Epithelial cell of proximal tubule (primary cell): ENCODE measurements around the gene MRPL49. TPM values are rescaled to one million over a fixed set of nuclear protein-coding genes. Genes with fewer than 3 reads are reported as not detected.

Source experiments
- DNase-seq: peaks from one replicate; pipeline ENCODE4 v3.0.0-alpha.2; 2011; ENCODE audit warnings: low read depth
- H3K4me3 ChIP-seq: 2 replicates; pipeline ENCODE4 v1.5.1; 2011; ENCODE audit warnings: low read depth, mild to moderate bottlenecking, low read length
- CTCF ChIP-seq: conservative IDR thresholded peaks from 2 replicates; pipeline ENCODE4 v1.5.1; 2012; ENCODE audit warnings: low read depth, mild to moderate bottlenecking, low read length
- total RNA-seq: library from RNA; depleted of rRNA; stranded (reverse); fragments of >200 nt; gene quantifications from 2 replicates; pipeline ENCODE4 v1.2.3, GENCODE V29; 2015

MRPL49 gene
- total RNA-seq, 1 donor from 2014 or later: 77.5 TPM

GRCh38 chr11:65109231-65110198, 12.6 kb upstream of the MRPL49 start:
- no peak for DNase-seq
- no peak overlapping the region for H3K4me3 ChIP-seq
- TF ChIP-seq CTCF: no peak

GRCh38 chr11:65110354-65110861, 11.7 kb upstream of the MRPL49 start:
- DNase-seq: no peak
- H3K4me3 ChIP-seq: peak overlapping the region; percentile 26
- peak; percentile 97 for TF ChIP-seq CTCF

GRCh38 chr11:65111159-65111743, 10.9 kb upstream of the MRPL49 start:
- no peak for TF ChIP-seq CTCF
- H3K4me3 ChIP-seq: no peak overlapping the region
- DNase-seq: no peak

GRCh38 chr11:65111744-65112545, 10.2 kb upstream of the MRPL49 start, which contains the start of gene TM7SF2:
Gene TM7SF2, plus strand, starts transcription at chr11:65111872. Its CDS starts 144 bp downstream, at chr11:65112016.
- H3K4me3 ChIP-seq: peak within 1 kb of the TSS; percentile 82
- no peak for TF ChIP-seq CTCF
- DNase-seq: no peak

GRCh38 chr11:65112546-65113360, 9.4 kb upstream of the MRPL49 start:
- no peak for DNase-seq
- peak; percentile 81 for TF ChIP-seq CTCF
- H3K4me3 ChIP-seq: peak overlapping the region; percentile 82

- no peak for DNase-seq
- H3K4me3 ChIP-seq: peak overlapping the region; percentile 82
- TF ChIP-seq CTCF: no peak
Observed at GRCh38 chr11:65113361-65113756, 8.8 kb upstream of the MRPL49 start.
